Left cardiac atrium (tissue), 4 donors: ENCODE results near the gene PPP3CB. TPM values are rescaled to one million over a fixed set of nuclear protein-coding genes. Genes with fewer than 3 reads are reported as not detected.

Experiments
- ATAC-seq, 2 donors: fragments of 200-7000 bp; cut with Tn5 transposase; one replicate each; pipeline ENCODE4 v1.9.1; 2020; ENCODE audit warnings: mild to moderate bottlenecking in 2 of 2, moderate library complexity in 2 of 2
- DNase-seq: peaks from one replicate; pipeline ENCODE4 v3.0.0-alpha.2; 2020
- intact Hi-C, 2 donors: fragments of 100-400 bp; cut with DNase I; formaldehyde crosslinking; loops; one replicate each; pipeline versions ENCODE4 v1.14.1 to v1.15.1; 2022 to 2023
- long read RNA-seq: library from polyadenylated mRNA; unstranded; transcript quantifications from one replicate; pipeline ENCODE4 v2.0.0, GENCODE V29; 2021
- total RNA-seq, 2 donors: library from RNA; stranded (reverse); fragmentation: NEBNext Ultra II Directional; extraction: Animal tissue kit (Norgen Biotek cat#: 25700); gene quantifications; one replicate each; pipeline ENCODE4 v1.2.1, GENCODE V29; 2021
- donor health status: DM: no; HTN: yes; CAD: no.
- donor health status: DM: no; HTN: yes; CAD: no; lungs with severe emphysema.
- donor health status: DM: yes; HTN: yes; CAD: no.
- donor health status: Dilated cardiomyopathy.

The PPP3CB gene
- 10 to 100 TPM; 44.0 to 45.7 TPM for total RNA-seq
- long read RNA-seq, partial matches to known transcripts, result 2 of 7 reads
- long read RNA-seq, other reads (novel, unspliced or antisense), result 4 of 7 reads

GRCh38 chr10:73495884-73496674, at the start of gene PPP3CB:
Gene PPP3CB, minus strand, starts transcription at chr10:73496024. Its CDS starts 135 bp downstream, at chr10:73495889.
- intact Hi-C loops, result no loop called here
- ATAC-seq (peak; percentile 94 to 96), DNase-seq (peak; percentile 92)

DNA sequence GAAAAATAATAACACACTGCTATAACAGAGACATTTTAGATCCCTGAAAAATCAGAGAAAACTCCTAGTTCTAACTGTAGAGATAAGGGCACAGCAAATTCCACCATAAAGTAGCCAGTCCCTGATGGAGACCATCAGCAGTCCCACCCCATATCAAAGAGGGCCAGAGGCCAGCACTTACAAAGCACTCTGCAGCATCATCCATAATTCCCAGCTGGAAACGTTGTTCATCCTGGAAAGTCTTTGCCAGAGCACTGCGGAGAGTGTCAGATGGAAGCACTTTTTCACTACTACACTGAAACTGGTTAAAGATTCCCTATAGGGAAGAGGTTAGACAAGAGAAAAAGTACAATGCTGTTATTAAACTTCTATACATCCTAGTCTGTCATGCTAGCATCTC, 49.5 kb upstream of the PPP3CB start:
- DNase-seq (no peak), ATAC-seq (no peak)
- intact Hi-C loops, result no loop called here

GRCh38 chr10:73537709-73538108, 41.9 kb upstream of the PPP3CB start:
- ATAC-seq, result no peak
- intact Hi-C loops, result no loop called here
- no peak for DNase-seq

DNA sequence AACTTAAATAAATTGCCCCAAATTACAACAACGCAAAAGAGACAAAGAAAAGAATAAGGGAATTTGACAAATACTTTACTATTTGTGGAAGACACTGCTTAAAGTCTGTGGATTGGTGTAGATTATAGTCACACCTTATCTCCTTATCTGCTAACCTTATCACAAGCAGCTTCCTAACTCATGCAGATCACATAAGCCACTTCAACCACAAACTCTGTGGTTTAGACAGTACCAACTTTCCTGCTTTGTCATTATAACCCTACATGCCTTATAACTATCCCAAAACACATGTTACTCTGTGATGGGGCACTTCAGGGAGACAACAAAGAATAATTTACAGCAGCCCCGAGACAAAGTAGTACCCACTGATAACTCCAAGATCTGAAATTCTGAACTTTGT, 41.5 kb upstream of the PPP3CB start:
- intact Hi-C loops, result no loop called here
- DNase-seq, result no peak
- no peak for ATAC-seq

DNA sequence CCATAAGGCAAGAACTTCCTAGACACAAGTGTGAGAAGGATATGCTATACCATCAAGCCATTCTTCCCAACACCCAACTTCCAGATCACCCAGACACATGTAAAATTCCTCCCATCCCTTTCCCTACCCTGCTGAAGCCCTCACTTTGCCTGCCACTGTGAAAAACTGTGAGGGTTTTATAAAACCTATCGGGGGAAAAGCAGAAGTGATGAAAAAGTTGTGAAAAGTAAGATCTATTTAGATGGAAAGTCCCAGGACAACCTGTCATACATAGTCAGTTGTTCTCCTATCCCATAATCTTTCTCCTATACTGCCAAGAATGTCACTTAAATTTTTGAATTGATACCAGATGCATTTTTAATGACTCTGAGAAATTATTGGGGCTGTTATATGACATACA, 39.0 kb upstream of the PPP3CB start:
- DNase-seq, result no peak
- intact Hi-C loops, result no loop called here
- no peak for ATAC-seq

DNA sequence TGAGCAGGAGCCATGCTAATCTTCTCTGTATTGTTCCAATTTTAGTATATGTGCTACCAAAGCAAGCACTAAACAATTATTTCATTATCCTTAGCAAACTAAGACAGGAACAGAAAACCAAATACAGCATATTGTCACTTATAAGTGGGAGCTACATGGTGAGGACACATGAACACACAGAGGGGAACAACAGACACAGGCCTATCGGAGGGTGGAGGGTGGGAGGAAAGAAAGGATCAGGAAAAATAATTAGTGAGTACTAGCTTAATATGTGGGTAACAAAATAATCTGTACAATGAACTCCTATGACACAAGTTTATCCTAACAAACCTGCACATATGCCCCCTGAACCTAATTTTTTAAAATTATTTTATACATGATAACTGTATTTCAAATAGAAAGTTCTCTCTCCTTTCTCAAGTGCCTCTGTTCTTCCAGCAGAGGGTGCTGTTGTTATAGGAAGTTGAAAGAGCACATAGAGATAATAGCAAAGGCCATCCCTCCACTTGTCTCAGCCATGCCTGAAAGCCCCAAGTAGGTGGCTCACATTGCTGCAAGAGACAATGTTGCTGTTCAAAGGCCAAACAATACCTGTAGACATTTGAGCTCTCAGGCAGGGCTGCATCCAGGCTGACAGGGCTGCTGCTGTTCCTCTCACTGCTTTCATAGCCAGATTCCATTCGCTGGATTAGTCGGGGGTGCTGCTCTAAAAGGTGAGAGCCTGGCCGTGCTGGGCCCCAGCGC, 33.4 kb upstream of the PPP3CB start:
- ATAC-seq, result peak; percentile 86 to 91
- intact Hi-C loops, result loop anchor here in 1 of 2 donors (1.0 to 10.0 kb wide), 2 partner anchors 115 to 196 kb away; no protein-coding TSS in a partner anchor
- DNase-seq, result no peak

DNA sequence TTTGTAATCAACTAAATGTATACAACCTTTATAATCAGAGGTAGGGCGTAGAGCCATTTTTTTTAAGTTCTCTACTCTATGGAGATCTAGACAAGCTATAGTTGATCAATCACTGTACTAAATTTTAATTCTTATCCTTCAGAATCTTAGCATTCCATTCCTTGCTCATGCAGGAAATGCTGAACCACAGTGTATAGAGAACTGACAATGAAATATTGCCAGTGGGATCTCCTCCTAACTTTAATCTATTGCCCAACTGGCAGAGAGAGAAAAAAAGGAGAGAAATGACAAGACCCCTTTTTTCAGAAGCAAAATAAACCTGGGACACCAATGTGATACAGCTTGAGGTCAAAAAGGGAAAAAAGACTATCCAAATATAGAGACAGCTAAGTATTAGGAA, 26.4 kb upstream of the PPP3CB start:
- ATAC-seq (no peak), DNase-seq (no peak)
- intact Hi-C loops, result loop anchor here in 1 of 2 donors (10.0 kb wide), 1 partner anchor 203 kb away; no protein-coding TSS in a partner anchor

DNA sequence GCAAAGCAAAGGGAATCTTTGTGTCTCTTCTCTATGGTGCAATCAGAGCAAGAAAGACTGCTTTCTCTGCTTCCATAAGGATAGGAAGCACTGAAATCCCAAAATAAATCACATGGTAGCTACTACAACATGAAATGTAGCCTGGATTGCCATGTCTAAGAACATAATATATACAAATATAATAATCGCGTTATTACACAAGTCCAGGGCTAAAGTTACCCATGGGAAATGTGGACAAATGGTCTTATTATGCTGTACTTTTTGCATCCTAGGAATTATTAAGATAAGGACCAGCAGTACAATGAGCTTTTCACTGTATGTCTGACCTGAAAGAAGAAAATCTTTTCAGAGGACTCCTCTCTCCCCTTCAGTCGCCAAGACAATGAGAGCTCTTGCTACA, 23.5 kb upstream of the PPP3CB start:
- intact Hi-C loops, result no loop called here

GRCh38 chr10:73517166-73517888, 21.5 kb upstream of the PPP3CB start:
- no peak for ATAC-seq
- DNase-seq, result no peak
- intact Hi-C loops, result no loop called here

More for the DNA sequence above, 23.5 kb upstream of the PPP3CB start:
- ATAC-seq, result no peak
- DNase-seq, result no peak

DNA sequence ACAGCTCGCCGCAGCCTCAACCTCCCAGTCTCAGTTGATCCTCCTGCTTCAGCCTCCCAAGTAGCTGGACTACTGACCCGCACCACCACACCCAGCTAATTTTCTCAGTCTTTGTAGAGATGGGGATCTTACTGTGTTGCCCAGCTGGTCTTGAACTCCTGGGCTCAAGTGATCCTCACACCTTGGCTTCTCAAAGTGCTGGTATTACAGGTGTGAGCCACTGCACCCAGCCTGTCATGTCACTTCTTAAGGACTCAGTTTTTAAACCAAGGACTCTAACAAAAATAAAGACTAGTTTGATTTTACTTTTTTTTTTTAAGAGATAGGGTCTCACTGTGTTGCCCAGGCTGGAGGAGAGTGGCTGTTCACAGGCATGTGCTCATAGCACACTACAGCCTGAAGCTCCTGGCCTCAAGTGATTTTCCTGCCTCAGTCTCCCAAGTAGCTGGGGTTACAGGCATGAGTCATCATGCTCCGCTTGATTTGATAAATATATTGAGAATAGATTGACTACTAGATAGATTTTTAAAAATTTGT, 16.5 kb upstream of the PPP3CB start:
- ATAC-seq (no peak), DNase-seq (no peak)
- intact Hi-C loops, result no loop called here

DNA sequence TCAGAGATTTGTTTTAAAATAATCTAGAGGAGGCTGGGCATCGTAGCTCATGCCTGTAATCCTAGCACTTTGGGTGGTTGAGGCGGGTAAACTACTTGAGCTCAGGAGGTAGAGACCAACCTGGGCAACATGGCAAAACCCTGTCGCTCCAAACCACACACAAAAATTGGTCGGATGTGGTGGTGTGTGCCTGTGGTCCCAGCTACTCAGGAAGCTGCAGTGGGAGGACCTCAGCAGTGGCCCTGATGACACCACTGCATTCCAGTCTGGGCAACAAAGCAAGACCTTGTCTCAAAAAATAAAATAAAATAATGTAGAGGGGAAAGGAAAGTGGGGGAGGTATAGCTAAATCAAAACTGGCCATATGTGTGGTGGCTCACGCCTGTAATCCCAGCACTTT, 13.9 kb upstream of the PPP3CB start:
- DNase-seq (no peak), ATAC-seq (no peak)
- intact Hi-C loops, result no loop called here

GRCh38 chr10:73506491-73506890, 10.7 kb upstream of the PPP3CB start:
- intact Hi-C loops, result no loop called here
- DNase-seq (no peak), ATAC-seq (no peak)

GRCh38 chr10:73506074-73506473, 10.2 kb upstream of the PPP3CB start:
- intact Hi-C loops, result no loop called here
- ATAC-seq (no peak), DNase-seq (no peak)

GRCh38 chr10:73503037-73503436, 7.2 kb upstream of the PPP3CB start:
- ATAC-seq (no peak), DNase-seq (no peak)
- intact Hi-C loops, result no loop called here

DNA sequence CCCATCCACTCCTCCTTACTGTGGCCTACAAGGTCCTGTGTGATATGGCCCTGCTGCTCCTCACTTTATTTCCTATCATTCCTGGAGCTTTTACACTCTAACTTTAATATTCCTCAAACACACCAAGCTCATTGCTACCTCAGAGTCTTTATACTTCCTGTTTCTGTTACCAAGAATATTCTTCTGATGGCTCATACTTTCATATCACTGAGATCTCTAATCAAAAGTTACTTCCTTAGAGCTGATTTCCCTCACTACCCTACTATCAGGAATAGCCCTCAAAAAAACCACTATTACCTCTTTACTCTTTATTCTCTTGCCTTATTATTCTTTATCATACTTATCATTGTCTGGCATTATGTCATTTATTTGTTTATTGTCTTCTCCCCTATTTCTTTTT, 5.8 kb upstream of the PPP3CB start:
- no peak for DNase-seq
- ATAC-seq, result no peak
- intact Hi-C loops, result no loop called here

DNA sequence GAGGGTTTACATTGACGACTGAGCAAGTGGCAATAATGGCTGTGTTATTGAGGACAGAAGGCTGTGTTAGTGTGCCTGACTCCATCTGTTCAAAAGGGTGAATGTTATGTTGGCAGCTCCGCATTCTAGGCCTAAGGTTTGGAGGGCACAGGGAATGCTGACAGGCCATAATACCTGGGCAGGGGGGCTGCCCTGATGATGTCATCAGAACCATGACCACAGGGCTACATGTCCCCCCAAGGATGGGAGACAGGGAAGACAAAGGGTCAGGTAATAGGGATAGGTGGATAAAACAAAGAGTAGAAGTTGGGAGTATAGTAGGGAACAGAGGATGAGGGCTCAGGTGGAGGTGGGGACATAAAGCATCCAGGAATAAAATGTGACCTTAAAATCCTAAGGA, 1.8 kb upstream of the PPP3CB start:
- ATAC-seq, result no peak

DNA sequence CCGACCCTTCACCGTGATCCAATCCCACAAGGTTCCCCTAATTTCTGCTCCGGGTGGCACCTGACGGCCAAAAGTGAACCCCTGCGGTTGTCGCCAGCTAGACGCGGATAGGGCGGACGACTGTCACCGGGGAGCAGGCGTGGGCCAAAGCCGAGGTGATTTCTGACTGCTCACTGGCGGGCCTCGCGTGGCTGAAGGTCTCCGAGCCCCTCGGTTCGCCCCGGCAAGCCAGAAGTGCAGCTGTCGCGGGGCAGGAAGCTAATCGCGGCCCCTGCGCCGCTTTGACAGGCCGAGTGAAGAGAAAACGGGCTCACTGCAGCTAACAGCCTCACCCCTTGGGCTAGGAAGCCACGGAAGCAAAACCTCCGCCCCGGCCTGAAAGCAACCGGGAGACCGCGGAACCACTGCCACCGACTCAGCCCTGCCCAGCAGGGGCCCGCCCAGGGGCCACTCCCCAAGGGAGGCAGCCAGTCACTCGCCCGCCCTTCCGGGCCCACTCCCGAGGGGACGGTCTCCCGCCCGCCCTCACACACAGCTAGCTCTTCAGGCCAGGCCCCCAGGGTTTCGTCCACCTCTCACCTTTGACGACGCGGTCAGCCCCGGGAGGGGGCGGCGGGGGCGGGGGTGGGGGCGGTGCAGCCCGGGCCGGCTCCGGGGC, 469 bp downstream of the PPP3CB start:
- intact Hi-C loops, result no loop called here
- peak; percentile 92 to 97 for ATAC-seq

More for the DNA sequence above, 1.8 kb upstream of the PPP3CB start:
- intact Hi-C loops, result no loop called here
- DNase-seq, result no peak

GRCh38 chr10:73494877-73495225, 973 bp downstream of the PPP3CB start:
- no peak for DNase-seq
- intact Hi-C loops, result no loop called here
- no peak for ATAC-seq

More for the DNA sequence above, 469 bp downstream of the PPP3CB start:
- DNase-seq, result peak; percentile 92

DNA sequence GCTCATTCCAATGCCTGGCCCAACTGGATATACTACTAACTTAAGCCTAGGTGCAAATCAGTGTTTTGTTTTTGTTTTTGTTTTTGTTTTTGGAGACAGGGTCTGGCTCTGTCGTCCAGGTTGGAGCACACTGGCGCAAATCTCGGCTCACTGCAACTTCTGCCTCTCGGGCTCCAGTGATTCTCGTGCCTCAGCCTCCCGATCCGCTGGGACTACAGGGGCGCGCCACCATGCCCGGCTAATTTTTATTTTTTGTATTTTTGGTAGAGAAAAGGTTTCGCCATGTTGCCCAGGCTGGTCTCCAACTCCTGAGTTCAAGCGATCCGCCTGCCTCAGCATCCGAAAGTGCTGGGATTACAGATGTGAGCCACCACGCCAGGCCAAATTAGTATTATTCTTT, 1.6 kb downstream of the PPP3CB start:
- no peak for ATAC-seq
- no peak for DNase-seq
- intact Hi-C loops, result no loop called here
